ENCODE measurements around the gene RIOK2.

The RIOK2 gene

GRCh38 chr5:97121848-97122247 lies 61.2 kb downstream of the RIOK2 start:
- DNase-seq: no peak

GRCh38 chr5:97120195-97120594 lies 62.9 kb downstream of the RIOK2 start:
- no peak for DNase-seq

- no peak for DNase-seq
Observed at GRCh38 chr5:97119007-97119390, 64.0 kb downstream of the RIOK2 start.

GRCh38 chr5:97118261-97119006 lies 64.6 kb downstream of the RIOK2 start:
- DNase-seq: no peak

GRCh38 chr5:97115932-97116331 lies 67.1 kb downstream of the RIOK2 start:
- DNase-seq: no peak

- no peak for DNase-seq
Observed at GRCh38 chr5:97112230-97112629, 70.8 kb downstream of the RIOK2 start.

GRCh38 chr5:97111616-97112015 lies 71.4 kb downstream of the RIOK2 start:
- no peak for DNase-seq

GRCh38 chr5:97111004-97111403 lies 72.0 kb downstream of the RIOK2 start:
- DNase-seq: no peak
